WI38 (cell line): Measurements from ENCODE around the gene TBC1D30.

ENCODE experiments used
- H3K4me3 ChIP-seq: 2 replicates; pipeline ENCODE4 v1.5.1; 2011; ENCODE audit warnings: low read depth, mild to moderate bottlenecking, control low read depth, low read length
- TF ChIP-seq, protein P1 (sequence below): IDR thresholded peaks from 2 replicates; pipeline ENCODE4 v1.5.1; 2012; ENCODE audit warnings: low read depth, mild to moderate bottlenecking, control low read depth, low read length

Gene TBC1D30

DNA sequence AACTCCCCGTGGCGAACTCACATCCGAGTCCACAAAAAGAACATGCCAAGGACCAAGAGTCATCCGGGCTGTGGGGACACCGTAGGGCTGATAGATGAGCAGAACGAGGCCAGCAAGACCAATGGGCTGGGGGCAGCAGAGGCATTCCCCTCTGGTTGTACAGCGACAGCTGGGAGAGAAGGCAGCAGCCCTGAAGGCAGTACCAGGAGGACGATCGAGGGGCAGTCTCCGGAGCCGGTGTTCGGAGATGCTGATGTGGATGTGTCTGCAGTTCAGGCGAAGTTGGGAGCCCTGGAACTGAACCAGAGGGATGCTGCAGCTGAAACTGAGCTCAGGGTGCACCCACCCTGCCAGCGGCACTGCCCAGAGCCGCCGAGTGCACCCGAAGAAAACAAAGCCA, 50.7 kb downstream of the TBC1D30 start:
- TF ChIP-seq, protein P1, sequence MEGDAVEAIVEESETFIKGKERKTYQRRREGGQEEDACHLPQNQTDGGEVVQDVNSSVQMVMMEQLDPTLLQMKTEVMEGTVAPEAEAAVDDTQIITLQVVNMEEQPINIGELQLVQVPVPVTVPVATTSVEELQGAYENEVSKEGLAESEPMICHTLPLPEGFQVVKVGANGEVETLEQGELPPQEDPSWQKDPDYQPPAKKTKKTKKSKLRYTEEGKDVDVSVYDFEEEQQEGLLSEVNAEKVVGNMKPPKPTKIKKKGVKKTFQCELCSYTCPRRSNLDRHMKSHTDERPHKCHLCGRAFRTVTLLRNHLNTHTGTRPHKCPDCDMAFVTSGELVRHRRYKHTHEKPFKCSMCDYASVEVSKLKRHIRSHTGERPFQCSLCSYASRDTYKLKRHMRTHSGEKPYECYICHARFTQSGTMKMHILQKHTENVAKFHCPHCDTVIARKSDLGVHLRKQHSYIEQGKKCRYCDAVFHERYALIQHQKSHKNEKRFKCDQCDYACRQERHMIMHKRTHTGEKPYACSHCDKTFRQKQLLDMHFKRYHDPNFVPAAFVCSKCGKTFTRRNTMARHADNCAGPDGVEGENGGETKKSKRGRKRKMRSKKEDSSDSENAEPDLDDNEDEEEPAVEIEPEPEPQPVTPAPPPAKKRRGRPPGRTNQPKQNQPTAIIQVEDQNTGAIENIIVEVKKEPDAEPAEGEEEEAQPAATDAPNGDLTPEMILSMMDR, result no peak
- no peak overlapping the region for H3K4me3 ChIP-seq

DNA sequence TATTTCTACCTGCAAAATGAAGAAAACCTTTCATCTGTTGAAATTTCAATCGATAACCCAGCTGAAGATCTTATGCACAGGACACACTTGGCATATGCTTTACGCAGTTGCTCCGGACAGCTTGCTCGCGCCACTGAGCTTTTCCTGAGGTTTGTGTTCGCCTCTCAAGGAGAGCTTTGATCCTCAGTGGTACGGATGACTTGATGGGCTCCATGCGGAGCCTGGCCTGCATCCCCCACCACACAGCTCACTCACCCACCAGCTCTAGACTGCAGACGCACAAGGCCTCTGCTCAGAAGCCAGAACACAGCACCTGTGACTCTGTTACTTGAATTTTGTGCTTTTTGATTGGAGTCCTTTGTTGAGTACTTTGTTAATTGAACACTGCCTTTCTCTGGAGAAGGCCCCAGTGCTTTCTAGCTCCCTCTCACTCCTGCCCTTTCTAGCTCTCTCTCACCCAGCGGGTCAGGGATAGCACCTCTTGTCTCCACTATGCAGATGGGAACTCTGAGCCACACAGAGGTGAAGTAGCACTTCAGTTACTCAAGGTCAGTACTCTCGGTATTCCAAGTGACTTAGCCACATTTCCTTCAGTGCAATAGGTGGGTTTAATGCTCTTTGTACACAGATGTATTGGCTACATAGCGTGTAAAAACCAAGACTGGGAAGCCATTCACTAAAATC, 52.1 kb downstream of the TBC1D30 start:
- no peak overlapping the region for H3K4me3 ChIP-seq
- TF ChIP-seq, protein P1, result no peak

DNA sequence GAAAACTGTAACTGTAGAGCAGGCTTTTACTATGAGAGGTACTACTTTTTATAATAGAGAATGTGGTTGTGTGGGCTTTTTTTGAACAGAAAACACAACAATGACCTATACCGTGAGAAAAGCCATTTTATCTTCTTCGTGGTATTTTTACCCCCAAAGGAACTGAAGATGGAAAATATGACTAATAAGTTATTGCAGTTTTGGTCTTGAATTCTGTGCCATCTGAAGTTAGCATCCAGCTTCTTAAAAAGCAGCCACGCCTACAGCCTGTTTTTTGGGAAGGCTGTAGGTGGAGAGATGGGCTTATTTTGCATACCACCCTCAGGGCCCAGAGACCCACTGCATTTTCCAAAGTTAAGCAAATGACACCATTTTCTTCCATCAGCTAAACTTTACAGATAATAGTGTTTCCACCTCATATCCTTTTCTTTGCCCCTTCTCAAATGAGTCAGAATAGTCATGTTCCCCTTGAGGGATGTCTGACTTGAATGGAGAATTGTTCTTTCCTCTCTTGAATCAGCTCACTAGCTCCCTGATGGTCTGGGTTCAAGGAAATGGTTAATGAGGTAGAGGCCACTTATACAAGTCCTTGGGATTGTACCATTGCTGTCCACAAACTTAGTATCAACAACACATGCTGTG, 53.0 kb downstream of the TBC1D30 start:
- no peak overlapping the region for H3K4me3 ChIP-seq
- TF ChIP-seq, protein P1, result no peak

DNA sequence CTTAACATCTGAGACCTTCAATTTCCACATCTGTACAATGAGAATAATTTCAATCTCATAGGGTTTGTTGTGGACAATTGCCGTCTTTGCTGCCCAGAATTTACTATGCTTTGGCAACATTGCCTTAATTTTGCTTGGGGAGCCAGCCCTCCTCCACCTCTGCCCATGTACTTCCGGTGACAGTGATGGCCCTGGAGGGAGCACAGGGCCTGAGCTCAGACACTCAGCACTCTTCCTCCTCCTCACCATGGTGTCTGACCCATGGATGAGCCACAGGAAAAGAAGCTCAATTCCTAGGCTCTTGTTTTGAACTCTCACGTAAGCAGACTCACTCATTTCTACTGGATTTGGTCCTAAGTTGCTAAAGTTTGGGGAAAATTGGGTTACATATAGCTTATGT, 58.2 kb downstream of the TBC1D30 start:
- no peak overlapping the region for H3K4me3 ChIP-seq
- TF ChIP-seq, protein P1, result no peak

DNA sequence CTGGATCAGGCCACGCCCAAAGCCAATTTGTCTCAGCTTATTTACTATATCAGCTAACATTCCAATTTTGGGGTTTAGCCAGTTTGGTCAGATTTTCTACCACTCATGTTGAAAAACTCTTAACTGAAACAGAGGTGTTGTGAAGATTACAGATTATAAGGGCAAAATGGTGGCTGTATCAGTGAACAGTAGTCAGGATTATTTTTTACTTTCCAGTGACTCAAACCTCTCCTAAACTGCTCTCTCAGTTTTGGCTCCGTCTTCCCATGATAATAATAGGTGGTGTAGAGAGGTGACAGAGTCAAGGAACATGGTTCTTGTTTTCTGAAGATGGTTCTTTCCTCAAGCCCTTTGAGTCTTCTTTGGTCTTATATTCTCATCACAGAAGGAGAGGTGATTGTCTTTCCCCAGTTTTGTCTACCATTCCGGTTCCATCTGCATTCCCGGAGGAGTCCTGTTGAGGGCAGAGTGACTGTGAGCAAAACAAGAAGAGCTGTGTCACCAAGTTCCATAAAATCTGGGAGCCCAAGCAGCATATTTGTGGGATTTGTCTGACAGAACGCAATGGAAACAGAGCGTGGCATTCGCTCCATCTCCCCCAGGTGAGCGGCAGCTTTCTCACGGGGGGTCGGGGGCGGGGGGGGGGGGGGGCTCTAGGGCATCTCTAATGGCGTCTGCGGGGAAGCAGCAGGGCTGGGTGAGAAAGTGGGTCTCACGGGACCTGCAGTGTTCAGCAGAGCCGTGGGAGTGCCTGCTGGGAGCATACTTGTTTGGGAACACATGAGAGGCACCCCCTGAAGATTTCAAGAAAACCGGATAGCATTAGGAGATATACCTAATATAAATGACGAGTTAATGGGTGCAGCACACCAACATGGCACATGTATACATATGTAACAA, 59.1 kb downstream of the TBC1D30 start:
- no peak overlapping the region for H3K4me3 ChIP-seq
- TF ChIP-seq, protein P1, result no peak

DNA sequence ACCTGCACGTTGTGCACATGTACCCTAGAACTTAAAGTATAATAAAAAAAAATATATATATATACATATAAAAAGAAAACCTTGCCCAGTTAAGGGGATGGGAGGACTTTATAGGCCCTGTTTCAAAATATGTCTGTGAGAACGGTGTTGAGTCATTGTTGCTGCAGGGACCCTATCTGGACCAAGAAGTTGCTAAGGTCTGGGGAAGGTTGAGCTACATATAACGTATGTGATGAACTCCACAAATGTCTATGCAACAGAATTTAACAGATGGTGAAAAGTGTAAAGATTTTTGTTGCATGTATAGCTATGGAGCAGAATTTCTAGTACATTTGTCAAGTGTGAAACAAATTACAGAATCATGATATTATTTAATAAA, 59.7 kb downstream of the TBC1D30 start:
- H3K4me3 ChIP-seq, result no peak overlapping the region
- TF ChIP-seq, protein P1, result no peak
